ENCODE results near the gene PKN1.

DNA sequence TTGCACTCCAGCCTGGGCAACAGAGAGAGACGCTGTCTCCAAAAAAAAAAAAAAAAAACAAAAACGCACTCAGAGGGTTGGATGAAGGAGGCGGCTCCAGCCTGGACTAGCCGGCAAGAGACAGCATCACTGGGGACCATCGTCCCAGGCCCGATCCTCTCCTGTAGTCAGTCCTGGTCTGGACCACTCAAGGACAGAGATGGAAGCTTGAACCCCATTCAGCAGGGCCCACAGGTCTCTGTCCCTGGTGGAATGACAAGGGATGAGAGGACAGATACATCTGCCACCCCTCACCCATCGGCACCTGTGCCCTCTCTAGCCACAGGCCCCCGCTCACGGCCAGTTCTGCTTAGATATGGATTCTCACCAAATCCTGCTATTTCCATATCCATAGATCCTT, 37.8 kb upstream of the PKN1 start:
- TF ChIP-seq, protein P1, sequence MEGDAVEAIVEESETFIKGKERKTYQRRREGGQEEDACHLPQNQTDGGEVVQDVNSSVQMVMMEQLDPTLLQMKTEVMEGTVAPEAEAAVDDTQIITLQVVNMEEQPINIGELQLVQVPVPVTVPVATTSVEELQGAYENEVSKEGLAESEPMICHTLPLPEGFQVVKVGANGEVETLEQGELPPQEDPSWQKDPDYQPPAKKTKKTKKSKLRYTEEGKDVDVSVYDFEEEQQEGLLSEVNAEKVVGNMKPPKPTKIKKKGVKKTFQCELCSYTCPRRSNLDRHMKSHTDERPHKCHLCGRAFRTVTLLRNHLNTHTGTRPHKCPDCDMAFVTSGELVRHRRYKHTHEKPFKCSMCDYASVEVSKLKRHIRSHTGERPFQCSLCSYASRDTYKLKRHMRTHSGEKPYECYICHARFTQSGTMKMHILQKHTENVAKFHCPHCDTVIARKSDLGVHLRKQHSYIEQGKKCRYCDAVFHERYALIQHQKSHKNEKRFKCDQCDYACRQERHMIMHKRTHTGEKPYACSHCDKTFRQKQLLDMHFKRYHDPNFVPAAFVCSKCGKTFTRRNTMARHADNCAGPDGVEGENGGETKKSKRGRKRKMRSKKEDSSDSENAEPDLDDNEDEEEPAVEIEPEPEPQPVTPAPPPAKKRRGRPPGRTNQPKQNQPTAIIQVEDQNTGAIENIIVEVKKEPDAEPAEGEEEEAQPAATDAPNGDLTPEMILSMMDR (conservative IDR thresholded peaks at IDR 0.05; ENCODE audit: low read depth in 2 of 2): no peak
- TF ChIP-seq EZH2 (IDR thresholded peaks at IDR 0.05; ENCODE audit: low read depth, unreplicated experiment) (no peak), CREB1 (CRISPR knock-in tag; IDR thresholded peaks at IDR 0.05; ENCODE audit: low read depth) (no peak), EZH2phosphoT487 (IDR thresholded peaks at IDR 0.05; ENCODE audit: unreplicated experiment) (no peak), POLR2AphosphoS5 (IDR thresholded peaks at IDR 0.05; ENCODE audit: low read depth) (no peak), ZNF331 (CRISPR knock-in tag; IDR thresholded peaks at IDR 0.05; ENCODE audit: low read depth) (no peak)
- TF ChIP-seq, protein P2, sequence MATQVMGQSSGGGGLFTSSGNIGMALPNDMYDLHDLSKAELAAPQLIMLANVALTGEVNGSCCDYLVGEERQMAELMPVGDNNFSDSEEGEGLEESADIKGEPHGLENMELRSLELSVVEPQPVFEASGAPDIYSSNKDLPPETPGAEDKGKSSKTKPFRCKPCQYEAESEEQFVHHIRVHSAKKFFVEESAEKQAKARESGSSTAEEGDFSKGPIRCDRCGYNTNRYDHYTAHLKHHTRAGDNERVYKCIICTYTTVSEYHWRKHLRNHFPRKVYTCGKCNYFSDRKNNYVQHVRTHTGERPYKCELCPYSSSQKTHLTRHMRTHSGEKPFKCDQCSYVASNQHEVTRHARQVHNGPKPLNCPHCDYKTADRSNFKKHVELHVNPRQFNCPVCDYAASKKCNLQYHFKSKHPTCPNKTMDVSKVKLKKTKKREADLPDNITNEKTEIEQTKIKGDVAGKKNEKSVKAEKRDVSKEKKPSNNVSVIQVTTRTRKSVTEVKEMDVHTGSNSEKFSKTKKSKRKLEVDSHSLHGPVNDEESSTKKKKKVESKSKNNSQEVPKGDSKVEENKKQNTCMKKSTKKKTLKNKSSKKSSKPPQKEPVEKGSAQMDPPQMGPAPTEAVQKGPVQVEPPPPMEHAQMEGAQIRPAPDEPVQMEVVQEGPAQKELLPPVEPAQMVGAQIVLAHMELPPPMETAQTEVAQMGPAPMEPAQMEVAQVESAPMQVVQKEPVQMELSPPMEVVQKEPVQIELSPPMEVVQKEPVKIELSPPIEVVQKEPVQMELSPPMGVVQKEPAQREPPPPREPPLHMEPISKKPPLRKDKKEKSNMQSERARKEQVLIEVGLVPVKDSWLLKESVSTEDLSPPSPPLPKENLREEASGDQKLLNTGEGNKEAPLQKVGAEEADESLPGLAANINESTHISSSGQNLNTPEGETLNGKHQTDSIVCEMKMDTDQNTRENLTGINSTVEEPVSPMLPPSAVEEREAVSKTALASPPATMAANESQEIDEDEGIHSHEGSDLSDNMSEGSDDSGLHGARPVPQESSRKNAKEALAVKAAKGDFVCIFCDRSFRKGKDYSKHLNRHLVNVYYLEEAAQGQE (IDR thresholded peaks at IDR 0.05; ENCODE audit: unreplicated experiment): no peak
